Heart right ventricle (tissue), 16 donors: ENCODE data around the gene TMEM266. TPM values are rescaled to one million over a fixed set of nuclear protein-coding genes. Genes with fewer than 3 reads are reported as not detected.

Experiments
- ATAC-seq, 8 donors: fragments of 200-7000 bp; cut with Tn5 transposase; one replicate each; pipeline ENCODE4 v1.9.1; 2020; ENCODE audit warnings: mild to moderate bottlenecking in 8 of 8, moderate library complexity in 8 of 8, moderate number of reproducible peaks in 1 of 8
- DNase-seq, 2 donors: peaks; one replicate each; pipeline ENCODE4 v3.0.0-alpha.2; 2020
- H3K27ac ChIP-seq, 10 donors: fragments of 200-600 bp; sonication (generic) in 2 of 10; one replicate each; pipeline versions ENCODE4 v1.5.0 to v1.8.0; 2020 to 2022; ENCODE audit warnings: mild to moderate bottlenecking in 3 of 10
- H3K27me3 ChIP-seq, 7 donors: fragments of 200-600 bp; one replicate each; pipeline ENCODE4 v1.8.0; 2021 to 2022; ENCODE audit warnings: mild to moderate bottlenecking in 2 of 7
- H3K36me3 ChIP-seq, 9 donors: fragments of 200-600 bp; sonication (generic) in 1 of 9; one replicate each; pipeline versions ENCODE4 v1.5.0 to v1.8.0; 2020 to 2022; ENCODE audit warnings: mild to moderate bottlenecking in 2 of 9
- H3K4me1 ChIP-seq, 9 donors: fragments of 200-600 bp; sonication (generic) in 1 of 9; one replicate each; pipeline versions ENCODE4 v1.5.0 to v1.8.0; 2020 to 2022; ENCODE audit warnings: mild to moderate bottlenecking in 4 of 9
- H3K4me3 ChIP-seq, 10 donors: fragments of 200-600 bp; sonication (generic) in 2 of 10; one replicate each; pipeline versions ENCODE4 v1.5.0 to v1.8.0; 2020 to 2022; ENCODE audit warnings: mild to moderate bottlenecking in 7 of 10, moderate library complexity in 2 of 10
- H3K9me3 ChIP-seq, 11 donors: fragments of 200-600 bp in 10 of 11; sonication (generic) in 2 of 11; one replicate each; pipeline versions ENCODE4 v1.5.0 to v1.8.0; 2013 to 2022; ENCODE audit warnings: mild to moderate bottlenecking in 2 of 11, control low read depth in 1 of 11, moderate library complexity in 1 of 11
- CTCF ChIP-seq, 9 donors: fragments of 200-600 bp; sonication (generic) in 2 of 9; IDR thresholded peaks; one replicate each; pipeline versions ENCODE4 v1.5.0 to v1.8.0; 2021 to 2022; ENCODE audit warnings: antibody characterized with exemption in 9 of 9, mild to moderate bottlenecking in 5 of 9, moderate library complexity in 1 of 9
- WGBS, 2 donors: extraction: QIAGEN DNeasy Blood & Tissue Kit; methylation state at CpG; one replicate each; pipeline ENCODE4 v1.1.7; 2013; ENCODE audit warnings: inconsistent platforms in 1 of 2; 5-methylcytosine and 5-hydroxymethylcytosine counted together
- intact Hi-C, 10 donors: fragments of 100-400 bp; cut with DNase I; formaldehyde crosslinking; loops; one replicate each; pipeline versions ENCODE4 v1.11.1 to v1.14.2; 2022
- polyA plus RNA-seq, 2 donors: library from polyadenylated mRNA; stranded (reverse); fragments of 200-250 nt; gene quantifications; one replicate each; pipeline ENCODE4 v1.2.3, GENCODE V29; 2013
- total RNA-seq, 10 donors: library from RNA; stranded (reverse); fragmentation: NEBNext Ultra II Directional in 3 of 10; extraction: Animal tissue kit (Norgen Biotek cat#: 25700) in 3 of 10; gene quantifications; one replicate each; pipeline versions ENCODE4 v1.2.1 to v1.2.4, GENCODE V29; 2021 to 2023
- donor health status: Arrhythmogenic right ventricular cardiomyopathy.
- donor health status: ischemic (EF 13 %, LVEDD 7.1; RV severe dilation, severe dysfunction).
- donor health status: healthy with polysubstance abuse.
- donor health status: DM: no; HTN: yes; CAD: no.
- donor health status: DM: no; HTN: no; CAD: no.
- donor health status: ischemic (EF 25% LVEDD 6.9; RV normal size, moderate dysfunction).
- donor health status: ischemic (EF 25% LVEDD 5.7; RV mildly dilated, moderate dysfunction).
- donor health status: healthy.
- donor health status: DM: yes; HTN: yes; CAD: no.
- donor health status: Ischemic cardiomyopathy.
- donor health status: ischemic (EF 35%, LVEDD 5.7; RV mildly dilated, moderate dysfunction).
- donor health status: nonischemic (EF 11% LVEDD 7.7; RV severe dilation, severe dysfunction).
- donor health status: DM: yes; HTN: yes; CAD: no.
- donor health status: PGD.
- donor health status: ischemic (EF 29% LVEDD 5.4; RV normal size, mild dysfunction).
- donor health status: nonischemic (EF 23%, LVEDD 6.1; RV moderate dilation, normal function).

TMEM266 gene
- total and polyA plus RNA-seq, 12 donors, result 0.01 to 0.30 (median 0.15) TPM; not detected in 3

GRCh38 chr15:76177491-76178040 is 117.8 kb downstream of the TMEM266 start:
- Histone ChIP-seq H3K4me3 (no peak overlapping the region), H3K9me3 (peaks cover 0 to 9% (median 0%) of the 10 kb centered on the region in 11 donors), H3K27me3 (peaks cover 0 to 33% (median 6%) of the 10 kb centered on the region in 7 donors), H3K27ac (peak overlapping the region in 4 of 10 donors; percentile 17 to 65 (median 32)), H3K36me3 (no peaks in the 10 kb centered on the region), H3K4me1 (peaks cover 7 to 28% (median 13%) of the 10 kb centered on the region in 9 donors)
- DNase-seq, result peak; percentile 53 to 58
- 28 to 43% methylated on average over 15 of the region's 15 CpGs for WGBS, 2 donors
- no peak for TF ChIP-seq CTCF (IDR thresholded peaks at IDR 0.05)
- peak; percentile 69 to 93 (median 84) for ATAC-seq
- intact Hi-C loops, result no loop called here

- DNase-seq, result no peak
- Histone ChIP-seq H3K27ac (peak overlapping the region in 2 of 10 donors; percentile 40 to 65), H3K4me3 (no peak overlapping the region), H3K36me3 (no peaks in the 10 kb centered on the region), H3K4me1 (peaks cover 7 to 20% (median 11%) of the 10 kb centered on the region in 9 donors), H3K27me3 (peaks cover 0 to 33% (median 6%) of the 10 kb centered on the region in 7 donors), H3K9me3 (peaks cover 0 to 9% (median 0%) of the 10 kb centered on the region in 11 donors)
- intact Hi-C loops, result no loop called here
- ATAC-seq, result peak in 2 of 8 donors; percentile 2 to 13
- TF ChIP-seq CTCF (IDR thresholded peaks at IDR 0.05), result no peak
- 41 to 51% methylated on average over 21 of the region's 21 CpGs for WGBS, 2 donors
These were observed 118.7 kb downstream of the TMEM266 start for GRCh38 chr15:76178296-76179000.

- H3K27me3 ChIP-seq, result peaks cover 0 to 33% (median 6%) of the 10 kb centered on the region in 7 donors
- DNase-seq, result no peak
- WGBS, 2 donors, result 93 to 94% methylated on average over 4 of the region's 4 CpGs
- H3K4me1 ChIP-seq, result peaks cover 7 to 19% (median 11%) of the 10 kb centered on the region in 9 donors
- H3K9me3 ChIP-seq, result peaks cover 0 to 9% (median 0%) of the 10 kb centered on the region in 11 donors
- no peak for TF ChIP-seq CTCF (IDR thresholded peaks at IDR 0.05)
- ATAC-seq, result no peak
- H3K27ac ChIP-seq, result no peak overlapping the region
- intact Hi-C loops, result no loop called here
- H3K4me3 ChIP-seq, result no peak overlapping the region
- no peaks in the 10 kb centered on the region for H3K36me3 ChIP-seq
These were observed 119.2 kb downstream of the TMEM266 start for GRCh38 chr15:76179023-76179422.

GRCh38 chr15:76180321-76180720 is 120.5 kb downstream of the TMEM266 start:
- no peak overlapping the region for H3K4me3 ChIP-seq
- no peak overlapping the region for H3K27ac ChIP-seq
- no peak for TF ChIP-seq CTCF (IDR thresholded peaks at IDR 0.05)
- ATAC-seq, result no peak
- H3K27me3 ChIP-seq, result peaks cover 0 to 38% (median 6%) of the 10 kb centered on the region in 7 donors
- no peaks in the 10 kb centered on the region for H3K36me3 ChIP-seq
- 94 to 97% methylated on average over 7 of the region's 7 CpGs for WGBS, 2 donors
- H3K9me3 ChIP-seq, result no peaks in the 10 kb centered on the region
- intact Hi-C loops, result loop anchor here in 1 of 10 donors (10.0 kb wide), 1 partner anchor 684 kb away; no protein-coding TSS in a partner anchor
- peaks cover 7 to 19% (median 11%) of the 10 kb centered on the region in 9 donors for H3K4me1 ChIP-seq
- no peak for DNase-seq
